Type B pancreatic cell (in vitro differentiated cells): Measurements from ENCODE around the gene DPT. TPM values are rescaled to one million over a fixed set of nuclear protein-coding genes. Genes with fewer than 3 reads are reported as not detected.

ENCODE experiments used
- DNase-seq: peaks from one replicate; pipeline ENCODE4 v3.0.0; 2021; ENCODE audit warnings: mixed read lengths; ENCODE audit not compliant: unreplicated experiment; ENCODE audit errors: extremely low spot score
- H3K27ac Mint-ChIP-seq: 2 replicates; pipeline ENCODE4 v1.8.0; 2021; ENCODE audit warnings: mild to moderate bottlenecking, mixed read lengths
- H3K27me3 Mint-ChIP-seq: 2 replicates; pipeline ENCODE4 v1.8.0; 2021; ENCODE audit warnings: mixed read lengths
- H3K36me3 Mint-ChIP-seq: 2 replicates; pipeline ENCODE4 v1.8.0; 2021; ENCODE audit warnings: mixed read lengths
- H3K4me1 Mint-ChIP-seq: one replicate; pipeline ENCODE4 v1.8.0; 2021; ENCODE audit warnings: mixed read lengths; ENCODE audit not compliant: unreplicated experiment
- H3K4me3 Mint-ChIP-seq: 2 replicates; pipeline ENCODE4 v1.8.0; 2021; ENCODE audit warnings: mild to moderate bottlenecking, mixed read lengths
- H3K9me3 Mint-ChIP-seq: 2 replicates; pipeline ENCODE4 v1.8.0; 2021; ENCODE audit warnings: mixed read lengths
- total RNA-seq: library from RNA; stranded (reverse); gene quantifications from 2 replicates; pipeline ENCODE4 v1.2.1, GENCODE V29; 2021; ENCODE audit warnings: low replicate concordance
- TF ChIP-seq, protein P1 (sequence below): fragments of 200-600 bp; sonication (generic); conservative IDR thresholded peaks from 2 replicates; pipeline ENCODE4 v1.5.0; 2021; ENCODE audit warnings: antibody characterized with exemption, mild to moderate bottlenecking

DPT gene
- total RNA-seq, 1 donor from 2014 or later, result 0.22 TPM

DNA sequence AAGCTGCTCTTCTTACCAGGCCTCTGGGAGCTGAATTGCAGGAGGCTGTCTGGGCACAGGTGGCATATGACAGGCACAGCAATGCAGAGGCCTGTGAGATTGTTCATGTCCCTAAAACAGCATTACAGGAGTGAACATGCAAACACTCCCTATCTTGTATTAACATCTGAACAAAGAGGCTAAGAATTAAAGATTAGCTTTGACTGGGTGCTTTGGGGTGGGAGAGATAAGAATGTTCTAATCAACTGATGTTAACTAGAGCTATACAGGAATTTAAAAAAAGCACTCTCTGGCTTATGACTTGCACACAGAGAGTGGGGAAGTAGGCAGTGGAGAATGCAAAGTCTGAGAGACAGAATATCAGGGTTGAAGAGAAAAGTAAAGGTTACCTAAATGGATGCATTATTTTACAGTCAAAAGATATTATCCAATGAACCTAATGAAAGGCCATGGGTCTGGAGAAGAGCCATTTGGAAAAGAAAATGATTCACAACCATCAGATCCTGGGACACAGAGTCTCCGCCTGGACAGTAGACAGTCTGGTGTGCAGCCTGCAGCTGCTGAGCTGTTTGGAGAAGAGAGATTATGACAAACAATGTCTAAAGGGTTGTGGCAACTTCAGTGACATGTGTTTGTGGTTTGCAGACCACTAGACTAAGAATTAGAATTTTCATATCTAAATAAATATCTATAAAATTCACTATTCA lies 20.2 kb downstream of the DPT start:
- DNase-seq, result no peak
- Mint-ChIP-seq H3K4me3 (no peak overlapping the region), H3K36me3 (no peaks in the 10 kb centered on the region), H3K4me1 (peaks cover 15% of the 10 kb centered on the region), H3K27ac (no peak overlapping the region), H3K9me3 (no peaks in the 10 kb centered on the region), H3K27me3 (no peaks in the 10 kb centered on the region)
- TF ChIP-seq, protein P1, sequence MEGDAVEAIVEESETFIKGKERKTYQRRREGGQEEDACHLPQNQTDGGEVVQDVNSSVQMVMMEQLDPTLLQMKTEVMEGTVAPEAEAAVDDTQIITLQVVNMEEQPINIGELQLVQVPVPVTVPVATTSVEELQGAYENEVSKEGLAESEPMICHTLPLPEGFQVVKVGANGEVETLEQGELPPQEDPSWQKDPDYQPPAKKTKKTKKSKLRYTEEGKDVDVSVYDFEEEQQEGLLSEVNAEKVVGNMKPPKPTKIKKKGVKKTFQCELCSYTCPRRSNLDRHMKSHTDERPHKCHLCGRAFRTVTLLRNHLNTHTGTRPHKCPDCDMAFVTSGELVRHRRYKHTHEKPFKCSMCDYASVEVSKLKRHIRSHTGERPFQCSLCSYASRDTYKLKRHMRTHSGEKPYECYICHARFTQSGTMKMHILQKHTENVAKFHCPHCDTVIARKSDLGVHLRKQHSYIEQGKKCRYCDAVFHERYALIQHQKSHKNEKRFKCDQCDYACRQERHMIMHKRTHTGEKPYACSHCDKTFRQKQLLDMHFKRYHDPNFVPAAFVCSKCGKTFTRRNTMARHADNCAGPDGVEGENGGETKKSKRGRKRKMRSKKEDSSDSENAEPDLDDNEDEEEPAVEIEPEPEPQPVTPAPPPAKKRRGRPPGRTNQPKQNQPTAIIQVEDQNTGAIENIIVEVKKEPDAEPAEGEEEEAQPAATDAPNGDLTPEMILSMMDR, result no peak

DNA sequence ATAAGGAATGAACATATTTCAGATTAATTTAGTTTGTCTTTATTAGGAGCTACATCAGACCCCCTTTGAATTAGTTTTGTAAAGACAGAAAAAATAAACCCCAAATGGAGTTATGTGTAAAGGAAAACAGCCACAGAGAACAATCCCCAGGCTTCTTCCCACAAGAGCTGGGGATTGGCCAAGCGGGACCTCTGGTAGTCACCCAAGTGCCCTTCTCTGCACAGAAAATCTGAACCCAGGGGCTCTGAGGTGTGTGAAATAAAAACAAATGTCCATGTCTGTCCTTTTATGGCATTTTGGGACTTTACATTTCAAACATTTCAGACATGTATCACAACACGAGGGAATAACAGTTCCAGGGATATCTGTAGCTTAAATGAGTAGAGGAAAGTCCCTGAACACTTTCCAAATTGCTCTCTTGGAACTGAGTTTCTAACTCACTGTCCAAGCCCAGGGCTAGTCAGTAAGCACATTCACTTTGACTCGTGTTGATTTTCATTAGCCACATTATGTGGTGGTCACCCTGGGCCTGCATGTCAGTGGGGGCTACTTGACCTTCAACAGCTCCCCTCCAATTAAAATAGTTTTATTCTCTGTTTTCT lies 22.5 kb downstream of the DPT start:
- Mint-ChIP-seq H3K27ac (no peak overlapping the region), H3K36me3 (no peaks in the 10 kb centered on the region), H3K27me3 (no peaks in the 10 kb centered on the region), H3K9me3 (no peaks in the 10 kb centered on the region), H3K4me1 (peaks cover 15% of the 10 kb centered on the region), H3K4me3 (no peak overlapping the region)
- TF ChIP-seq, protein P1, result no peak
- no peak for DNase-seq

DNA sequence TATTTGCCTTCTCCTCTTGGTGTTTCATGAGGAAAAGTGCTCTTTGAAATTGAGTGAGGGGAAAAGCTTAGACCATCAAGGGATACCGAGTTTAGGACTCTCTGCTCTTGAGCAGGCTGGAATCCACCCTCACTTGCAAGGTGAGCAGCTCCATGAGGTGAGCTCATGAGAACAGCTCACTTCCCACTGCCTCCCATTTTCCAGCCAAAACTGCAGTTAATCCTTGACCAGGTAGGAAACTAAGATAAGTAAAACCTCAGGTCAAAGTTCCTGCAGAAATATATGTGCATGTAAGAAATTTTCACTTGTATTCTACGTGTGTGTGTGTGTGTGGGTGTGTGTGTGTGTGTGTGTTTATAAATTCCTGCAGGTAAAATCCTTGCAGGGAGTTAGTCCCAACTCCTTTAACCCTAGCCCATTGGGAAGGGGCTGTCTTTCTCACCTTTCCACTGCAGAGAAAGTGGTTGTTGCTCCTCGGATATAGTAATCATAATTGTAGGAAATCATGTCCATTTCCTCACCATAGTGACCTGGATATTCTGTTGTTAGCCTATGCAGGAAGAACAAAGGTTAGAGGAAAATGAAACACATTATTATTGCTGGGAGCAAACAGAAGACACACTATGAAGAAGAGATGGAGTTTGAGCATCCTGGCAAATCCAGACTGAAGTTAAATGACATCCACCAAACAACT lies 28.3 kb downstream of the DPT start:
- Mint-ChIP-seq H3K9me3 (no peaks in the 10 kb centered on the region), H3K4me3 (no peak overlapping the region), H3K27me3 (no peaks in the 10 kb centered on the region), H3K4me1 (peaks cover 9% of the 10 kb centered on the region), H3K27ac (no peak overlapping the region), H3K36me3 (no peaks in the 10 kb centered on the region)
- TF ChIP-seq, protein P1, result no peak
- no peak for DNase-seq

DNA sequence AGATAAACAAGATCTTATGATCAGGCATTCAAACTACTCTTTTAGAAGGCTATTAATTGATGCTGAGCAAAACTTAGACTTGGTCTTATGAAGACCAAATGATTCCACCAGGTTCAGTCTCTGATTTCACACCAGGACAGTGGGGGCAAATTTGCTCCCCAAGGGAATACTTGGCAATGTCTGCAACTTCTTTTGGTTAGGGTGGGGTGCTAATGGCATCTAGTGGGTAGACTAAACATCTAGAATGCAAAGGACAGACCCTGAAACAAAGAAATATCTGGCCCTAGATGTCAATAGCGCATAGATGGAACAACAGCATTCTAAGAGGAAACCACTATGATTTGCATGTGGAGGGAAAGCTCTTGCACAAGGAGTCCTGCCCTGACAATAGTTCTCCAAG lies 30.6 kb downstream of the DPT start:
- H3K4me3 Mint-ChIP-seq, result no peak overlapping the region
- no peaks in the 10 kb centered on the region for H3K9me3 Mint-ChIP-seq
- DNase-seq, result no peak
- H3K36me3 Mint-ChIP-seq, result no peaks in the 10 kb centered on the region
- H3K27ac Mint-ChIP-seq, result no peak overlapping the region
- H3K27me3 Mint-ChIP-seq, result no peaks in the 10 kb centered on the region
- H3K4me1 Mint-ChIP-seq, result peaks cover 16% of the 10 kb centered on the region
- TF ChIP-seq, protein P1, result no peak

DNA sequence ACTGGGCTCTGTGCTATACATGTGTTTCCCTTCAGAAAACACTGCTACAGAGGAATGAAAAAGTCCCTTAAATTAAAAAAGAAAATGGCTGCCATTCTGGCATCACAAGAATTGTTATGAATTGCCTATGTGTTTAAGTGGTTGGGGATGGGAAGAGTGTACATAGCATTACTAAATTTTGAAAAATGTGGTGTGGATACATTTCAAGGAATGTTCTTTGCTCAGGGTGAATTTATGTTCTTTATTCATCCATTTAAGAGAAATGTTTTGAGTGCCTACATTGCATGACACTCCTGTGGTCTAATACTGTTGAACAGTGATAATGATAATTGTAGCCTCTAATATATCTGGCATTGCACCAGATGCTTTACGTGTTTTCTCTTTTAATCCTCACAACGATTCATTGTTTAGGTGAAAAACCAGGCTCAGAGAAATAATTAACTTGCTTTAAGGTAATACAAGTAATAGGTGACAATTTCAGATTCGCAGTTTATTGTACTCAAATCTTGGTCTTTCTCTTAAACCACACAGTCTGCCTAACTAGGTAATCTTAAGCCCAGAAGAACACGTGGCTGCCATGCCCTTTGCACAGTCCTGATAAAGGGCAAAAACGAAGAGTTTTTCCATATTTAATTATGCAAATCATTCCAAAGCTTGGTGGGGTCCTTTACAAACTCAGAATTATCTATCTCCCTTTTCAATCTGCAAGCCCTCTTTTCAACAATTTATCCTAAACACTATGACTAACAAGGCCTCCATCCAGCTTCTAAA lies 31.5 kb downstream of the DPT start:
- Mint-ChIP-seq H3K36me3 (no peaks in the 10 kb centered on the region), H3K27me3 (no peaks in the 10 kb centered on the region), H3K9me3 (no peaks in the 10 kb centered on the region), H3K27ac (no peak overlapping the region), H3K4me3 (no peak overlapping the region), H3K4me1 (peaks cover 16% of the 10 kb centered on the region)
- TF ChIP-seq, protein P1, result no peak
- no peak for DNase-seq
